Uterus (tissue), 2 donors: Measurements from ENCODE around the gene WDR38.

Experiments
- POLR2A ChIP-seq, 2 donors: fragments of 450-650 bp; IDR thresholded peaks; one replicate each; pipeline ENCODE4 v1.6.1; 2016; ENCODE audit warnings: antibody characterized with exemption in 2 of 2, mild to moderate bottlenecking in 1 of 2, moderate library complexity in 1 of 2
- TF ChIP-seq, protein P1 (sequence below), 4 experiments: fragments of 200-600 bp in 2 of 4; fragments of 450-650 bp in 2 of 4; sonication (generic) in 2 of 4; IDR thresholded peaks; one replicate each; pipeline ENCODE4 v1.5.1; 2016 to 2019; ENCODE audit warnings: antibody characterized with exemption in 4 of 4, mild to moderate bottlenecking in 2 of 4, moderate library complexity in 1 of 4

- TF ChIP-seq POLR2A (IDR thresholded peaks at IDR 0.05): no peak
- TF ChIP-seq, protein P1, sequence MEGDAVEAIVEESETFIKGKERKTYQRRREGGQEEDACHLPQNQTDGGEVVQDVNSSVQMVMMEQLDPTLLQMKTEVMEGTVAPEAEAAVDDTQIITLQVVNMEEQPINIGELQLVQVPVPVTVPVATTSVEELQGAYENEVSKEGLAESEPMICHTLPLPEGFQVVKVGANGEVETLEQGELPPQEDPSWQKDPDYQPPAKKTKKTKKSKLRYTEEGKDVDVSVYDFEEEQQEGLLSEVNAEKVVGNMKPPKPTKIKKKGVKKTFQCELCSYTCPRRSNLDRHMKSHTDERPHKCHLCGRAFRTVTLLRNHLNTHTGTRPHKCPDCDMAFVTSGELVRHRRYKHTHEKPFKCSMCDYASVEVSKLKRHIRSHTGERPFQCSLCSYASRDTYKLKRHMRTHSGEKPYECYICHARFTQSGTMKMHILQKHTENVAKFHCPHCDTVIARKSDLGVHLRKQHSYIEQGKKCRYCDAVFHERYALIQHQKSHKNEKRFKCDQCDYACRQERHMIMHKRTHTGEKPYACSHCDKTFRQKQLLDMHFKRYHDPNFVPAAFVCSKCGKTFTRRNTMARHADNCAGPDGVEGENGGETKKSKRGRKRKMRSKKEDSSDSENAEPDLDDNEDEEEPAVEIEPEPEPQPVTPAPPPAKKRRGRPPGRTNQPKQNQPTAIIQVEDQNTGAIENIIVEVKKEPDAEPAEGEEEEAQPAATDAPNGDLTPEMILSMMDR (IDR thresholded peaks at IDR 0.05): no peak
Observed at GRCh38 chr9:124863371-124863871, 10.2 kb downstream of the WDR38 start.
